Loucy (cell line): ENCODE data around the gene C9orf85.

Source experiments
- CTCF ChIP-seq: fragments of 200-600 bp; sonication (generic); conservative IDR thresholded peaks from 2 replicates; pipeline ENCODE4 v1.5.1; 2014; ENCODE audit warnings: mild to moderate bottlenecking, antibody characterized with exemption, low read length
- EZH2phosphoT487 ChIP-seq: fragments of 200-600 bp; IDR thresholded peaks from 2 replicates; pipeline ENCODE4 v1.6.1; 2018; ENCODE audit warnings: antibody characterized with exemption, mild to moderate bottlenecking, moderate library complexity, borderline replicate concordance

- TF ChIP-seq CTCF (no peak), EZH2phosphoT487 (no peak)
These were observed 50.9 kb downstream of the C9orf85 start for GRCh38 chr9:71962328-71962727.
